Hepatocyte (in vitro differentiated cells): ENCODE results near the gene DLGAP4.

Experiments used
- EZH2phosphoT487 ChIP-seq: fragments of 200-600 bp; sonication (generic); IDR thresholded peaks from one replicate; pipeline ENCODE4 v1.6.1; 2018; ENCODE audit warnings: antibody characterized with exemption, mild to moderate bottlenecking, low read depth, moderate library complexity; ENCODE audit not compliant: unreplicated experiment, severe bottlenecking
- TF ChIP-seq, protein P1 (sequence below): fragments of 200-600 bp; sonication (generic); IDR thresholded peaks from 2 replicates; pipeline ENCODE4 v1.5.1; 2016; ENCODE audit warnings: antibody characterized with exemption, mild to moderate bottlenecking; ENCODE audit not compliant: poor library complexity

DNA sequence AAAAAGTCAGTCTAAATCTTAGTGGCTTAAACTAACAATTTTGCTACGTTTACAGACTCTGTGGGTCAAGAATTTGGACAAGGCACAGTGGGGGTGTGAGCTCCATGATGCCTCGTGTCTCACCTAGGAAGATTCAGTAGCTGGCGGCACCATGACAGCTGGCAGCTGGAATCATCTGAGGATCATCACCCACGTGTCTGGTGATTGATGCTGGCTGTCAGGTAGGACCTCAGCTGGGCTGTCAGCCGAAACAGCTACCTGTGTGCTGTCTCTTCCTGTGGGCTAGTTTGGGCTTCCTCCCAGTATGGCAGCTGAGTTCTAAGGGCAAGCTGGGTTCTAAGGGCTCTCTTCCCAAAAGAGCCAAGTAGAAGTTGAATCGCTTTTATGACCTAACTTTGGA is 26.4 kb upstream of the DLGAP4 start:
- TF ChIP-seq, protein P1, sequence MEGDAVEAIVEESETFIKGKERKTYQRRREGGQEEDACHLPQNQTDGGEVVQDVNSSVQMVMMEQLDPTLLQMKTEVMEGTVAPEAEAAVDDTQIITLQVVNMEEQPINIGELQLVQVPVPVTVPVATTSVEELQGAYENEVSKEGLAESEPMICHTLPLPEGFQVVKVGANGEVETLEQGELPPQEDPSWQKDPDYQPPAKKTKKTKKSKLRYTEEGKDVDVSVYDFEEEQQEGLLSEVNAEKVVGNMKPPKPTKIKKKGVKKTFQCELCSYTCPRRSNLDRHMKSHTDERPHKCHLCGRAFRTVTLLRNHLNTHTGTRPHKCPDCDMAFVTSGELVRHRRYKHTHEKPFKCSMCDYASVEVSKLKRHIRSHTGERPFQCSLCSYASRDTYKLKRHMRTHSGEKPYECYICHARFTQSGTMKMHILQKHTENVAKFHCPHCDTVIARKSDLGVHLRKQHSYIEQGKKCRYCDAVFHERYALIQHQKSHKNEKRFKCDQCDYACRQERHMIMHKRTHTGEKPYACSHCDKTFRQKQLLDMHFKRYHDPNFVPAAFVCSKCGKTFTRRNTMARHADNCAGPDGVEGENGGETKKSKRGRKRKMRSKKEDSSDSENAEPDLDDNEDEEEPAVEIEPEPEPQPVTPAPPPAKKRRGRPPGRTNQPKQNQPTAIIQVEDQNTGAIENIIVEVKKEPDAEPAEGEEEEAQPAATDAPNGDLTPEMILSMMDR: no peak
- TF ChIP-seq EZH2phosphoT487: no peak
